Kidney (tissue), 14 donors: ENCODE results near the gene DPYSL4. TPM values are rescaled to one million over a fixed set of nuclear protein-coding genes. Genes with fewer than 3 reads are reported as not detected.

Experiments
- DNase-seq, 5 donors: peaks; one replicate each; pipeline ENCODE4 v3.0.0-alpha.2; 2013 to 2020
- FAIRE-seq: peaks from 2 replicates; lab custom pipeline; 2012; peaks lifted over from hg19 to GRCh38; lab: Jason Lieb, UNC
- H3K27ac ChIP-seq, 2 donors: one replicate each; pipeline ENCODE4 v1.7.0; 2013; ENCODE audit warnings: low read depth in 2 of 2, low read length in 2 of 2, inconsistent platforms in 1 of 2
- H3K27me3 ChIP-seq: one replicate; pipeline ENCODE4 v1.7.1; 2013; ENCODE audit warnings: low read length, inconsistent platforms; ENCODE audit not compliant: control insufficient read depth, insufficient read depth
- H3K36me3 ChIP-seq, 3 donors: one replicate each; pipeline versions ENCODE4 v1.7.0 to v1.7.1; 2013; ENCODE audit warnings: low read length in 3 of 3, control low read depth in 1 of 3, inconsistent platforms in 1 of 3; ENCODE audit not compliant: insufficient read depth in 3 of 3, control insufficient read depth in 2 of 3
- H3K4me1 ChIP-seq, 3 donors: one replicate each; pipeline versions ENCODE4 v1.7.0 to v1.7.1; 2013; ENCODE audit warnings: low read length in 3 of 3, inconsistent platforms in 1 of 3, low read depth in 1 of 3; ENCODE audit not compliant: control insufficient read depth in 2 of 3, insufficient read depth in 2 of 3
- H3K4me3 ChIP-seq, 3 donors: one replicate each; pipeline versions ENCODE4 v1.7.0 to v1.8.1; 2013; ENCODE audit warnings: low read length in 3 of 3, control low read depth in 1 of 3, inconsistent platforms in 1 of 3
- H3K9ac ChIP-seq, 3 donors: one replicate each; pipeline versions ENCODE4 v1.7.0 to v1.7.1; 2013; ENCODE audit warnings: low read length in 3 of 3, control low read depth in 1 of 3, inconsistent platforms in 1 of 3
- H3K9me3 ChIP-seq, 3 donors: one replicate each; pipeline versions ENCODE4 v1.7.0 to v1.7.1; 2013; ENCODE audit warnings: low read length in 3 of 3, control low read depth in 1 of 3, inconsistent platforms in 1 of 3; ENCODE audit not compliant: control insufficient read depth in 2 of 3, insufficient read depth in 1 of 3
- intact Hi-C: fragments of 100-400 bp; cut with DNase I; formaldehyde crosslinking; loops from one replicate; pipeline ENCODE4 v1.11.1; 2022
- polyA plus RNA-seq: library from polyadenylated mRNA; stranded (reverse); fragments of 350-450 nt; fragmentation: Illumina TruSeq; extraction: RNeasy Lipid Tissue Mini Kit (QIAGEN cat#74804); gene quantifications from one replicate; pipeline ENCODE4 v1.2.3, GENCODE V29; 2014; ENCODE audit warnings: low read depth, low replicate concordance; ENCODE audit not compliant: insufficient read depth
- total RNA-seq: library from RNA; stranded (reverse); fragmentation: NEBNext Ultra II Directional; extraction: Animal tissue kit (Norgen Biotek cat#: 25700); gene quantifications from one replicate; pipeline ENCODE4 v1.2.1, GENCODE V29; 2021
- TF ChIP-seq, protein P1 (sequence below): IDR thresholded peaks from 3 replicates; pipeline ENCODE4 v1.5.1; 2012; ENCODE audit warnings: mild to moderate bottlenecking, moderate library complexity, borderline replicate concordance; ENCODE audit not compliant: insufficient read depth; ENCODE audit errors: extremely low read depth
- donor health status: control.
- donor health status: control.
- donor health status: control.
- donor health status: control.
- donor health status: control.
- donor health status: DM: yes; HTN: yes; CAD: no.
- donor health status: Normal renal cell carcinoma (clear cell type).

DPYSL4 gene
- total and polyA plus RNA-seq, 2 donors from 2014 or later = 0.60 TPM; not detected in 1

DNA sequence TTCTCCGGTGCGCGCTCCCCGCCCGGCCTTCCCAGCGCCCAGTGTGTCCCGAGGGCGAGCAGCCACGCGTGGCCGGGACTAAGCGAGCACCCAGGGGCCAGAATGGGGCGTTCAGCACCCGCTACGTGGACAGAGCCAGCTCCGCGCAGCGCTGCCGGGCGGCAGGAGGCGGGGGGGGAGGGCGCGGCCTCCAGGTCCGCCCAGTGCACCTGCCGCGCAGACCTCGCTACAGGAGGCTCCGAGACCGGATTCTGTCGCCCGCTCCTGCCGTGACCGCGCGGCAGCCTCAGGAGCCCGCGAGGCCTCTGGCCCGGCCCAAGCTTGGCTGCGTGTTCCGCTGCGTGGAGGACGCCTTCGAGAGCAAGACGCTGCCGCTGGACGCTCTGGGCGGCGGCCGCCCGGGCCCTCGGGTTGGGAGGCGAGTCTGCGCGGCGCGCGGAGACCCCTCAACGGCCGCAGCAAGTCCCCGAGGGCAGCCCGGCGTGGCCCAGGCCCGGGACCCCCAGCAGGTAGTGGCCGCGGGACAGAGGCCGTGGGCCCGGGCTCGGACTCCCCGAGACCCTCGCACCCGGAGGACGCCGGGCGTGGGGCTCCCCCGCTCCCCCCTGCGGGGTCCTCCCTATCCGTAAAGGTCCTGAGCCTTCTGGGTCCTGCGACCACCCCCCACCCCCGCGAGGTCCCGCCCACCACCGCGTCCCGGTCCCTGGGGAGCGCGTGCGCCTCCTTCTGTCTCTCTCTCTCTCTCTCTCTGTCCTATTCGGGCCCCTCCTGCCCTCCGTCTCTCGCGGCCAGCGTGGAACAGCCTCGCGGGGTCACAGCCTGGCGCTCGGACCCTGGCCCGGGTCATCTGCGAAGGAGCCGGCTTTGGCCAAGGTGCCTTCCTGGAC is 904 bp upstream of the DPYSL4 start:
- Histone ChIP-seq H3K36me3 (no peaks in the 10 kb centered on the region), H3K27ac (no peak overlapping the region), H3K27me3 (peaks cover 2% of the 10 kb centered on the region), H3K4me3 (no peak overlapping the region), H3K4me1 (peaks cover 0 to 4% (median 0%) of the 10 kb centered on the region in 3 donors), H3K9me3 (peaks cover 0 to under 1% (median 0%) of the 10 kb centered on the region in 3 donors), H3K9ac (no peak overlapping the region)
- TF ChIP-seq, protein P1, sequence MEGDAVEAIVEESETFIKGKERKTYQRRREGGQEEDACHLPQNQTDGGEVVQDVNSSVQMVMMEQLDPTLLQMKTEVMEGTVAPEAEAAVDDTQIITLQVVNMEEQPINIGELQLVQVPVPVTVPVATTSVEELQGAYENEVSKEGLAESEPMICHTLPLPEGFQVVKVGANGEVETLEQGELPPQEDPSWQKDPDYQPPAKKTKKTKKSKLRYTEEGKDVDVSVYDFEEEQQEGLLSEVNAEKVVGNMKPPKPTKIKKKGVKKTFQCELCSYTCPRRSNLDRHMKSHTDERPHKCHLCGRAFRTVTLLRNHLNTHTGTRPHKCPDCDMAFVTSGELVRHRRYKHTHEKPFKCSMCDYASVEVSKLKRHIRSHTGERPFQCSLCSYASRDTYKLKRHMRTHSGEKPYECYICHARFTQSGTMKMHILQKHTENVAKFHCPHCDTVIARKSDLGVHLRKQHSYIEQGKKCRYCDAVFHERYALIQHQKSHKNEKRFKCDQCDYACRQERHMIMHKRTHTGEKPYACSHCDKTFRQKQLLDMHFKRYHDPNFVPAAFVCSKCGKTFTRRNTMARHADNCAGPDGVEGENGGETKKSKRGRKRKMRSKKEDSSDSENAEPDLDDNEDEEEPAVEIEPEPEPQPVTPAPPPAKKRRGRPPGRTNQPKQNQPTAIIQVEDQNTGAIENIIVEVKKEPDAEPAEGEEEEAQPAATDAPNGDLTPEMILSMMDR = no peak
- intact Hi-C loops = no loop called here
- DNase-seq (peak; percentile 76 to 84 (median 82)), FAIRE-seq (no peak)

DNA sequence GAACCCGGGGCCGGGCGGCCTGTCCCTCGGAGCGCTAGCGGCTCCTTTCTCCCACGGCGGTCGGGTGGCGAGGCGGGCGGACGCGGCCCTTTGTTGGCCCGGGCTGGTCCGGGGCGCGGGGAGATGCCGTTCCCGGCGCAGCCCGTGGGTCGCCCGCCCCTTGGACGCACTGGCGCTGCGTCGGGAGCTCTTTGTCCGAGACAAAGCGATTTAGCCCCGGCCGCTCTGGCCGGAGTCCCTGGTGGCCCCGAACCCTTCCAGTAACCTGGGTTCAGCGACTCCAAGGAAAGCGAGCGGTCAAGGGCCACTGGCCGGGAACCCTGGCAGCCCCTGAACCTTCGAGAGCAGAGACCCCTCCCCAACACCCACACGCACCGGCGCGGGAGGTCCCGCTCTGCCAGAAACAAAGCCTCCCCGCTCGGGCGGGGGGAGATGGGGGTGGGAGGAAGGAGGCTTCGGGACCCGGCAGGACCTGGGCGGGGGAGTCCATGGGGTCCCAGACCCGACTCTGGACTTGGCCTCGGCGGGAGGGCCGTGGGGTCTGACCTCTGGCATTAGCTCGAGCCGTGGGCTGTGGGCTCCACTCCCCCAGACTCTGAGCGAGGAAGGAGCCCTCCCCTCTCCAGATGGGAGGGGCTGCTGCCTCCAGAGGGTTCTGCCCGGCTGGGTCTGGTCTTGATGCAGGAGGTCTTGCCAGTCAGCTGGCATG is 836 bp downstream of the DPYSL4 start:
- TF ChIP-seq, protein P1 = no peak
- no peak for FAIRE-seq
- H3K27me3 ChIP-seq = peaks cover 2% of the 10 kb centered on the region

DNA sequence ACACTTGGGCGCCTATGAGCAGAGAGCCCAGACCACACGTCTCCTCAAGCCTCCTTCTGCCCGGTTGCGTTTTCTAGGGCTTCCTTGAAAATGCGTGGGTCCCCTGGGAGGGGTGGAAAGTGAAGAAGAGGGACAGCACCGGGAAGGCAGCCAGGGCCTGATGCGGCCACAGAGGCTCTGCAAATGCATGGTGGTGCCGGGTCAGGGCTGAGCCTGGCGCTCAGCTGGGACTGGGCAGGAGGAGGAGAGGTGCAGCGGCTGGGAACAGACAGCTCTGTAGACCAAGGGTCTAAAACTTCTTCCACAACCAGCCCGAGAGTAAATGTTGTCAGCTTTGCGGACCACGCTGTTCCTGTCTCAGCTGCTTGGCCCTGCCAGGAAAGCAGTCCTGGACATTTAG is 1.6 kb downstream of the DPYSL4 start:
- Histone ChIP-seq H3K9me3 (no peaks in the 10 kb centered on the region), H3K4me1 (peaks cover 0 to 4% (median 0%) of the 10 kb centered on the region in 3 donors), H3K36me3 (no peaks in the 10 kb centered on the region), H3K9ac (no peak overlapping the region), H3K4me3 (no peak overlapping the region), H3K27me3 (peaks cover 2% of the 10 kb centered on the region), H3K27ac (no peak overlapping the region)
- TF ChIP-seq, protein P1 = no peak
- no peak for DNase-seq
- intact Hi-C loops = no loop called here
- FAIRE-seq = no peak

More for the DNA sequence above, 836 bp downstream of the DPYSL4 start:
- Histone ChIP-seq H3K27ac (no peak overlapping the region), H3K9me3 (no peaks in the 10 kb centered on the region), H3K4me3 (no peak overlapping the region), H3K36me3 (no peaks in the 10 kb centered on the region), H3K9ac (no peak overlapping the region), H3K4me1 (peaks cover 0 to 4% (median 0%) of the 10 kb centered on the region in 3 donors)
- DNase-seq = peak in 4 of 5 donors; percentile 25 to 76 (median 42)
- intact Hi-C loops = no loop called here
